Astrocyte (in vitro differentiated cells and primary cell): ENCODE data around the gene TSPEAR. TPM values are rescaled to one million over a fixed set of nuclear protein-coding genes. Genes with fewer than 3 reads are reported as not detected.

Experiments
- DNase-seq: peaks from one replicate; pipeline ENCODE4 v3.0.0-alpha.2; 2010; ENCODE audit warnings: low read depth
- FAIRE-seq: peaks from 2 replicates; lab custom pipeline; 2011; peaks lifted over from hg19 to GRCh38; lab: Jason Lieb, UNC
- H2AFZ ChIP-seq: 2 replicates; pipeline ENCODE4 v1.6.0; 2012; ENCODE audit warnings: low read depth, low read length, inconsistent platforms
- H3K27ac ChIP-seq: 2 replicates; pipeline ENCODE4 v1.5.1; 2011; ENCODE audit warnings: low read depth, low read length, inconsistent platforms
- H3K27me3 ChIP-seq: 2 replicates; pipeline ENCODE4 v1.6.0; 2011; ENCODE audit warnings: low read length, inconsistent platforms; ENCODE audit not compliant: insufficient read depth
- H3K36me3 ChIP-seq: 2 replicates; pipeline ENCODE4 v1.5.1; 2011; ENCODE audit warnings: low read length, inconsistent platforms; ENCODE audit not compliant: insufficient read depth
- H3K4me1 ChIP-seq: 2 replicates; pipeline ENCODE4 v1.5.1; 2011; ENCODE audit warnings: low read length, inconsistent platforms; ENCODE audit not compliant: insufficient read depth
- H3K4me2 ChIP-seq: 2 replicates; pipeline ENCODE4 v1.6.0; 2012; ENCODE audit warnings: low read length, inconsistent platforms
- H3K4me3 ChIP-seq: 2 replicates; pipeline ENCODE4 v1.5.1; 2011; ENCODE audit warnings: low read depth, mild to moderate bottlenecking, low read length, inconsistent platforms; ENCODE audit not compliant: insufficient read depth
- H3K79me2 ChIP-seq: 2 replicates; pipeline ENCODE4 v1.6.0; 2012; ENCODE audit warnings: mild to moderate bottlenecking, low read length, inconsistent platforms; ENCODE audit not compliant: insufficient read depth
- H3K9ac ChIP-seq: 2 replicates; pipeline ENCODE4 v1.6.0; 2012; ENCODE audit warnings: mild to moderate bottlenecking, low read length, inconsistent platforms
- H3K9me3 ChIP-seq: 2 replicates; pipeline ENCODE4 v1.5.1; 2012; ENCODE audit warnings: low read depth, mild to moderate bottlenecking, low read length, inconsistent platforms; ENCODE audit not compliant: insufficient read depth
- H4K20me1 ChIP-seq: 2 replicates; pipeline ENCODE4 v1.6.0; 2012; ENCODE audit warnings: low read length, inconsistent platforms; ENCODE audit not compliant: insufficient read depth
- H3K27ac Mint-ChIP-seq: one replicate; pipeline ENCODE4 v1.8.0; 2021; ENCODE audit warnings: mild to moderate bottlenecking, mixed read lengths; ENCODE audit not compliant: unreplicated experiment
- H3K27me3 Mint-ChIP-seq: one replicate; pipeline ENCODE4 v1.8.0; 2021; ENCODE audit warnings: low read depth, mixed read lengths; ENCODE audit not compliant: unreplicated experiment
- H3K36me3 Mint-ChIP-seq: one replicate; pipeline ENCODE4 v1.8.0; 2021; ENCODE audit warnings: low read depth, mixed read lengths; ENCODE audit not compliant: unreplicated experiment
- H3K4me1 Mint-ChIP-seq: one replicate; pipeline ENCODE4 v1.8.0; 2021; ENCODE audit warnings: low read depth, mixed read lengths; ENCODE audit not compliant: unreplicated experiment
- H3K4me3 Mint-ChIP-seq: one replicate; pipeline ENCODE4 v1.8.0; 2021; ENCODE audit warnings: mild to moderate bottlenecking, moderate library complexity, mixed read lengths; ENCODE audit not compliant: unreplicated experiment
- H3K9me3 Mint-ChIP-seq: one replicate; pipeline ENCODE4 v1.8.0; 2021; ENCODE audit warnings: mild to moderate bottlenecking, mixed read lengths; ENCODE audit not compliant: unreplicated experiment
- CTCF ChIP-seq: IDR thresholded peaks from 2 replicates; pipeline ENCODE4 v1.5.1; 2011; ENCODE audit warnings: low read depth, mild to moderate bottlenecking, inconsistent platforms, low read length, moderate library complexity; ENCODE audit not compliant: insufficient read depth
- EZH2 ChIP-seq: IDR thresholded peaks from 2 replicates; pipeline ENCODE4 v1.6.1; 2012; ENCODE audit warnings: mild to moderate bottlenecking, low read length, inconsistent platforms; ENCODE audit not compliant: insufficient read depth
- total RNA-seq: library from RNA; stranded (reverse); gene quantifications from 2 replicates; pipeline ENCODE4 v1.2.1, GENCODE V29; 2021

Gene TSPEAR
- total RNA-seq, 1 donor from 2014 or later: not detected

- H3K27me3 Mint-ChIP-seq: peaks cover 49% of the 10 kb centered on the region
- no peak overlapping the region for H3K27ac Mint-ChIP-seq
- Histone ChIP-seq H3K4me3 (no peak overlapping the region), H3K9me3 (peaks cover 9% of the 10 kb centered on the region), H3K27me3 (no peaks in the 10 kb centered on the region), H3K27ac (no peak overlapping the region), H4K20me1 (no peaks in the 10 kb centered on the region), H3K4me1 (no peaks in the 10 kb centered on the region), H3K9ac (no peak overlapping the region), H3K4me2 (no peak overlapping the region), H2AFZ (no peak overlapping the region), H3K36me3 (no peaks in the 10 kb centered on the region), H3K79me2 (no peaks in the 10 kb centered on the region)
- H3K9me3 Mint-ChIP-seq: peaks cover 21% of the 10 kb centered on the region
- H3K4me3 Mint-ChIP-seq: no peak overlapping the region
- H3K4me1 Mint-ChIP-seq: peaks cover 4% of the 10 kb centered on the region
- H3K36me3 Mint-ChIP-seq: peaks cover 6% of the 10 kb centered on the region
- no peak for DNase-seq
- FAIRE-seq: no peak
- TF ChIP-seq EZH2 (no peak), CTCF (no peak)
Measured at GRCh38 chr21:44517175-44517899, 194.0 kb downstream of the TSPEAR start.

- FAIRE-seq (no peak), DNase-seq (no peak)
- no peak overlapping the region for H3K4me2 ChIP-seq
- H3K79me2 ChIP-seq: no peaks in the 10 kb centered on the region
- H3K27me3 ChIP-seq: no peaks in the 10 kb centered on the region
- Mint-ChIP-seq H3K36me3 (peaks cover 6% of the 10 kb centered on the region), H3K9me3 (peaks cover 21% of the 10 kb centered on the region), H3K4me1 (peaks cover 4% of the 10 kb centered on the region), H3K4me3 (no peak overlapping the region), H3K27ac (no peak overlapping the region), H3K27me3 (peaks cover 52% of the 10 kb centered on the region)
- H2AFZ ChIP-seq: no peak overlapping the region
- TF ChIP-seq CTCF (no peak), EZH2 (no peak)
- no peak overlapping the region for H3K9ac ChIP-seq
- no peaks in the 10 kb centered on the region for H4K20me1 ChIP-seq
- no peak overlapping the region for H3K4me3 ChIP-seq
- H3K36me3 ChIP-seq: no peaks in the 10 kb centered on the region
- H3K4me1 ChIP-seq: no peaks in the 10 kb centered on the region
- H3K27ac ChIP-seq: no peak overlapping the region
- H3K9me3 ChIP-seq: peaks cover 8% of the 10 kb centered on the region
Measured at GRCh38 chr21:44516828-44517174, 194.6 kb downstream of the TSPEAR start.

GRCh38 chr21:44516342-44516741, 195.0 kb downstream of the TSPEAR start:
- Histone ChIP-seq H3K36me3 (no peaks in the 10 kb centered on the region), H3K27me3 (no peaks in the 10 kb centered on the region), H3K27ac (no peak overlapping the region), H4K20me1 (no peaks in the 10 kb centered on the region), H3K9me3 (peaks cover 8% of the 10 kb centered on the region), H2AFZ (no peak overlapping the region), H3K4me3 (no peak overlapping the region), H3K4me2 (no peak overlapping the region), H3K4me1 (no peaks in the 10 kb centered on the region), H3K79me2 (no peaks in the 10 kb centered on the region), H3K9ac (no peak overlapping the region)
- DNase-seq: no peak
- H3K36me3 Mint-ChIP-seq: peaks cover 6% of the 10 kb centered on the region
- no peak overlapping the region for H3K4me3 Mint-ChIP-seq
- TF ChIP-seq EZH2 (no peak), CTCF (no peak)
- peaks cover 21% of the 10 kb centered on the region for H3K9me3 Mint-ChIP-seq
- H3K4me1 Mint-ChIP-seq: peaks cover 4% of the 10 kb centered on the region
- no peak overlapping the region for H3K27ac Mint-ChIP-seq
- H3K27me3 Mint-ChIP-seq: peaks cover 56% of the 10 kb centered on the region
- FAIRE-seq: no peak
